HG03025 (cell line): Measurements from ENCODE around the gene CDKL1.
"Not testable (repeated sequence)": the region's sequence is repeated elsewhere in the genome, so short reads cannot be mapped to it uniquely, and the experiment has no call there.

Source experiments
- ATAC-seq: cut with Tn5 transposase; IDR thresholded peaks from one replicate; pipeline ENCODE4 v1.9.1; 2021; ENCODE audit warnings: mild to moderate bottlenecking, moderate library complexity; ENCODE audit not compliant: unreplicated experiment, low FRiP score

The CDKL1 gene

GRCh38 chr14:50335989-50336824 is 60.5 kb downstream of the CDKL1 start:
- no peak for ATAC-seq

GRCh38 chr14:50335389-50335788 is 61.3 kb downstream of the CDKL1 start:
- no peak for ATAC-seq

- no peak for ATAC-seq
Measured at GRCh38 chr14:50334211-50334610, 62.5 kb downstream of the CDKL1 start.

- ATAC-seq, result no peak
Measured at GRCh38 chr14:50333014-50333509, 63.6 kb downstream of the CDKL1 start.

- no peak for ATAC-seq
Measured at GRCh38 chr14:50331596-50331995, 65.1 kb downstream of the CDKL1 start.

GRCh38 chr14:50321009-50321660 is 75.5 kb downstream of the CDKL1 start:
- ATAC-seq, result peak; percentile 83

GRCh38 chr14:50320283-50320682 is 76.4 kb downstream of the CDKL1 start:
- no peak for ATAC-seq

GRCh38 chr14:50319721-50320120 is 77.0 kb downstream of the CDKL1 start:
- ATAC-seq, result no peak

GRCh38 chr14:50319293-50319692 is 77.4 kb downstream of the CDKL1 start:
- ATAC-seq, result no peak

- no peak for ATAC-seq
Measured at GRCh38 chr14:50318031-50318626, 78.6 kb downstream of the CDKL1 start.

- ATAC-seq, result not testable (repeated sequence)
Measured at GRCh38 chr14:50314098-50314497, 82.6 kb downstream of the CDKL1 start.

GRCh38 chr14:50312734-50313054 is 84.0 kb downstream of the CDKL1 start:
- ATAC-seq, result no peak

GRCh38 chr14:50311972-50312733 is 84.5 kb downstream of the CDKL1 start, which contains the start of the genes DMAC2L and L2HGDH:
Gene DMAC2L (plus strand): TSS chr14:50312324. CDS start chr14:50321488, 9,164 bp downstream.
Gene L2HGDH (minus strand): TSS chr14:50312229. CDS start chr14:50312150, 79 bp downstream.
- ATAC-seq, result peak; percentile 95

GRCh38 chr14:50311337-50311971 is 85.2 kb downstream of the CDKL1 start:
- no peak for ATAC-seq

GRCh38 chr14:50310445-50310844 is 86.2 kb downstream of the CDKL1 start:
- no peak for ATAC-seq

GRCh38 chr14:50308363-50308915 is 88.2 kb downstream of the CDKL1 start:
- no peak for ATAC-seq

- ATAC-seq, result no peak
Measured at GRCh38 chr14:50303744-50304471, 92.8 kb downstream of the CDKL1 start.

GRCh38 chr14:50301914-50302313 is 94.8 kb downstream of the CDKL1 start:
- no peak for ATAC-seq

- ATAC-seq, result no peak
Measured at GRCh38 chr14:50299585-50299984, 97.1 kb downstream of the CDKL1 start.
